Mesenchymal stem cell (in vitro differentiated cells and primary cell): Measurements from ENCODE around the gene VEGFC.

Source experiments
- DNase-seq: peaks from one replicate; pipeline ENCODE4 v3.0.0-alpha.2; 2013
- H2AFZ ChIP-seq: one replicate; pipeline ENCODE4 v1.6.1; 2013; ENCODE audit warnings: low read depth, mild to moderate bottlenecking, control low read depth, inconsistent platforms, low read length, moderate library complexity
- H2AK5ac ChIP-seq: 2 replicates; pipeline ENCODE4 v1.6.1; 2013; ENCODE audit warnings: low read length, moderate library complexity, mild to moderate bottlenecking, inconsistent platforms; ENCODE audit not compliant: severe bottlenecking
- H2BK120ac ChIP-seq: one replicate; pipeline ENCODE4 v1.6.1; 2013; ENCODE audit warnings: low read depth, mild to moderate bottlenecking, inconsistent platforms, low read length, moderate library complexity
- H2BK12ac ChIP-seq, 2 experiments: one replicate each; pipeline ENCODE4 v1.6.1; 2013; ENCODE audit warnings: inconsistent platforms in 2 of 2, low read length in 2 of 2, mild to moderate bottlenecking in 2 of 2, moderate library complexity in 2 of 2, control low read depth in 1 of 2
- H2BK15ac ChIP-seq: one replicate; pipeline ENCODE4 v1.6.1; 2013; ENCODE audit warnings: mild to moderate bottlenecking, low read depth, inconsistent platforms; ENCODE audit not compliant: poor library complexity, severe bottlenecking
- H2BK5ac ChIP-seq: 2 replicates; pipeline ENCODE4 v1.6.1; 2013; ENCODE audit warnings: low read depth, mild to moderate bottlenecking, low read length, control low read depth, inconsistent platforms; ENCODE audit not compliant: poor library complexity, severe bottlenecking
- H3K14ac ChIP-seq, 2 experiments: one replicate each; pipeline ENCODE4 v1.6.1; 2013; ENCODE audit warnings: inconsistent platforms in 2 of 2, low read length in 2 of 2, control low read depth in 1 of 2, mild to moderate bottlenecking in 1 of 2, moderate library complexity in 1 of 2
- H3K18ac ChIP-seq, 2 experiments: one replicate each; pipeline ENCODE4 v1.6.1; 2013; ENCODE audit warnings: inconsistent platforms in 2 of 2, low read length in 2 of 2, control low read depth in 1 of 2, low read depth in 1 of 2, mild to moderate bottlenecking in 1 of 2
- H3K23ac ChIP-seq, 2 experiments: one replicate each; pipeline ENCODE4 v1.6.1; 2013; ENCODE audit warnings: inconsistent platforms in 2 of 2, low read length in 2 of 2, mild to moderate bottlenecking in 2 of 2, moderate library complexity in 2 of 2, control low read depth in 1 of 2
- H3K27ac ChIP-seq: 2 replicates; pipeline ENCODE4 v1.5.1; 2013; ENCODE audit warnings: mild to moderate bottlenecking, moderate library complexity, low read length, control low read depth, inconsistent platforms; ENCODE audit not compliant: poor library complexity, severe bottlenecking
- H3K27me3 ChIP-seq, 2 experiments: 2 replicates each; pipeline versions ENCODE4 v1.6.1 to v1.7.0; 2013; ENCODE audit warnings: low read length in 2 of 2, mild to moderate bottlenecking in 2 of 2, moderate library complexity in 2 of 2, control low read depth in 1 of 2, inconsistent platforms in 1 of 2; ENCODE audit not compliant: control insufficient read depth in 1 of 2, insufficient read depth in 1 of 2
- H3K36me3 ChIP-seq, 2 experiments: 2 replicates each; pipeline versions ENCODE4 v1.6.1 to v1.7.0; 2013; ENCODE audit warnings: low read length in 2 of 2, control low read depth in 1 of 2, inconsistent platforms in 1 of 2, low read depth in 1 of 2, mild to moderate bottlenecking in 1 of 2; ENCODE audit not compliant: insufficient read depth in 2 of 2, control insufficient read depth in 1 of 2
- H3K4ac ChIP-seq, 2 experiments: one replicate each; pipeline ENCODE4 v1.6.1; 2013; ENCODE audit warnings: inconsistent platforms in 2 of 2, low read length in 2 of 2, mild to moderate bottlenecking in 2 of 2, moderate library complexity in 2 of 2, control low read depth in 1 of 2, low read depth in 1 of 2
- H3K4me1 ChIP-seq: 2 replicates; pipeline ENCODE4 v1.6.1; 2013; ENCODE audit warnings: low read depth, low read length, control low read depth; ENCODE audit not compliant: control insufficient read depth, insufficient read depth
- H3K4me2 ChIP-seq: 2 replicates; pipeline ENCODE4 v1.6.1; 2013; ENCODE audit warnings: low read length, mild to moderate bottlenecking, inconsistent platforms; ENCODE audit not compliant: poor library complexity, severe bottlenecking
- H3K4me3 ChIP-seq, 2 experiments: 2 replicates each; pipeline versions ENCODE4 v1.5.1 to v1.7.0; 2013; ENCODE audit warnings: low read length in 2 of 2, mild to moderate bottlenecking in 2 of 2, control low read depth in 1 of 2, low read depth in 1 of 2; ENCODE audit not compliant: insufficient read depth in 1 of 2
- H3K79me1 ChIP-seq: replicated peaks from 2 replicates; pipeline ENCODE4 v1.6.1; 2013; ENCODE audit warnings: mild to moderate bottlenecking, control low read depth, low read length, inconsistent platforms; ENCODE audit not compliant: poor library complexity, severe bottlenecking
- H3K9ac ChIP-seq: 2 replicates; pipeline ENCODE4 v1.7.0; 2013; ENCODE audit warnings: mild to moderate bottlenecking, low read length, moderate library complexity
- H3K9me3 ChIP-seq: 2 replicates; pipeline ENCODE4 v1.7.0; 2013; ENCODE audit warnings: mild to moderate bottlenecking, low read length; ENCODE audit not compliant: control insufficient read depth
- H4K8ac ChIP-seq: one replicate; pipeline ENCODE4 v1.6.1; 2013; ENCODE audit warnings: inconsistent platforms, mild to moderate bottlenecking, low read length, moderate library complexity
- H4K91ac ChIP-seq: one replicate; pipeline ENCODE4 v1.6.1; 2013; ENCODE audit warnings: mild to moderate bottlenecking, low read length, inconsistent platforms
- whole genome bisulfite sequencing: methylation state at CpG from one replicate; pipeline ENCODE4 v1.1.7; 2013; ENCODE audit warnings: mixed read lengths; 5-methylcytosine and 5-hydroxymethylcytosine counted together

VEGFC gene

GRCh38 chr4:176664964-176665363 lies 127.8 kb downstream of the VEGFC start:
- H3K9ac ChIP-seq: no peak overlapping the region
- H3K27ac ChIP-seq: no peak overlapping the region
- no peak overlapping the region for H2BK12ac ChIP-seq
- H2AK5ac ChIP-seq: no peak overlapping the region
- no peak overlapping the region for H2BK5ac ChIP-seq
- no peaks in the 10 kb centered on the region for H3K79me1 ChIP-seq
- H4K8ac ChIP-seq: no peak overlapping the region
- no peak overlapping the region for H3K4ac ChIP-seq
- no peaks in the 10 kb centered on the region for H3K9me3 ChIP-seq
- no peak overlapping the region for H3K23ac ChIP-seq
- no peak for DNase-seq
- no peak overlapping the region for H2AFZ ChIP-seq
- H3K18ac ChIP-seq: no peak overlapping the region
- no peak overlapping the region for H3K14ac ChIP-seq
- 80% methylated on average over 1 of the region's 4 CpGs for WGBS
- no peaks in the 10 kb centered on the region for H3K4me1 ChIP-seq
- no peak overlapping the region for H4K91ac ChIP-seq
- H3K4me2 ChIP-seq: no peak overlapping the region
- H3K4me3 ChIP-seq: no peak overlapping the region
- no peak overlapping the region for H2BK15ac ChIP-seq
- peaks cover 0 to 15% of the 10 kb centered on the region in 2 experiments for H3K36me3 ChIP-seq
- H2BK120ac ChIP-seq: no peak overlapping the region
- H3K27me3 ChIP-seq: no peaks in the 10 kb centered on the region

GRCh38 chr4:176660561-176660960 lies 132.2 kb downstream of the VEGFC start:
- H2AK5ac ChIP-seq: no peak overlapping the region
- DNase-seq: peak; percentile 6
- H2BK15ac ChIP-seq: no peak overlapping the region
- no peak overlapping the region for H3K4ac ChIP-seq
- H2AFZ ChIP-seq: no peak overlapping the region
- no peak overlapping the region for H2BK12ac ChIP-seq
- H2BK120ac ChIP-seq: no peak overlapping the region
- no peak overlapping the region for H3K4me3 ChIP-seq
- H3K36me3 ChIP-seq: peaks cover 0 to 6% of the 10 kb centered on the region in 2 experiments
- H3K9me3 ChIP-seq: no peaks in the 10 kb centered on the region
- H4K8ac ChIP-seq: no peak overlapping the region
- WGBS: 84% methylated on average over 5 of the region's 5 CpGs
- H4K91ac ChIP-seq: no peak overlapping the region
- H2BK5ac ChIP-seq: no peak overlapping the region
- no peak overlapping the region for H3K9ac ChIP-seq
- no peaks in the 10 kb centered on the region for H3K27me3 ChIP-seq
- no peaks in the 10 kb centered on the region for H3K4me1 ChIP-seq
- H3K18ac ChIP-seq: no peak overlapping the region
- H3K27ac ChIP-seq: no peak overlapping the region
- no peak overlapping the region for H3K14ac ChIP-seq
- H3K4me2 ChIP-seq: no peak overlapping the region
- no peaks in the 10 kb centered on the region for H3K79me1 ChIP-seq
- H3K23ac ChIP-seq: no peak overlapping the region

- Histone ChIP-seq H3K18ac (no peak overlapping the region), H3K23ac (no peak overlapping the region), H3K9ac (no peak overlapping the region), H2BK120ac (no peak overlapping the region), H2BK12ac (no peak overlapping the region), H3K36me3 (no peaks in the 10 kb centered on the region), H3K79me1 (no peaks in the 10 kb centered on the region), H3K4me2 (no peak overlapping the region), H2BK15ac (no peak overlapping the region), H3K4me3 (no peak overlapping the region), H3K4me1 (no peaks in the 10 kb centered on the region), H3K14ac (no peak overlapping the region), H3K27me3 (no peaks in the 10 kb centered on the region), H3K9me3 (no peaks in the 10 kb centered on the region), H4K8ac (no peak overlapping the region), H4K91ac (no peak overlapping the region), H2BK5ac (no peak overlapping the region), H3K27ac (no peak overlapping the region), H2AK5ac (no peak overlapping the region), H2AFZ (no peak overlapping the region), H3K4ac (no peak overlapping the region)
- WGBS: 98% methylated on average over 3 of the region's 3 CpGs
- no peak for DNase-seq
These were observed 136.6 kb downstream of the VEGFC start for GRCh38 chr4:176656108-176656507.

GRCh38 chr4:176654565-176655216 lies 138.0 kb downstream of the VEGFC start:
- H2AK5ac ChIP-seq: no peak overlapping the region
- DNase-seq: peak; percentile 10
- H3K79me1 ChIP-seq: no peaks in the 10 kb centered on the region
- no peak overlapping the region for H3K4me2 ChIP-seq
- H2BK120ac ChIP-seq: no peak overlapping the region
- H3K9ac ChIP-seq: no peak overlapping the region
- no peak overlapping the region for H3K4me3 ChIP-seq
- no peaks in the 10 kb centered on the region for H3K27me3 ChIP-seq
- H2BK5ac ChIP-seq: no peak overlapping the region
- H3K14ac ChIP-seq: no peak overlapping the region
- H3K23ac ChIP-seq: no peak overlapping the region
- no peaks in the 10 kb centered on the region for H3K36me3 ChIP-seq
- no peak overlapping the region for H2BK15ac ChIP-seq
- H3K4ac ChIP-seq: no peak overlapping the region
- H2AFZ ChIP-seq: no peak overlapping the region
- H4K8ac ChIP-seq: no peak overlapping the region
- 84% methylated on average over 6 of the region's 7 CpGs for WGBS
- H4K91ac ChIP-seq: no peak overlapping the region
- no peak overlapping the region for H3K18ac ChIP-seq
- no peaks in the 10 kb centered on the region for H3K9me3 ChIP-seq
- no peaks in the 10 kb centered on the region for H3K4me1 ChIP-seq
- H3K27ac ChIP-seq: no peak overlapping the region
- H2BK12ac ChIP-seq: no peak overlapping the region
